HEK293 (cell line): ENCODE results near the gene GGPS1.

Experiments used
- GLIS2 ChIP-seq: fragments of 450-650 bp; formaldehyde crosslinking; IDR thresholded peaks from 2 replicates; pipeline ENCODE4 v1.5.1; 2016; ENCODE audit warnings: missing biosample characterization, missing genetic modification characterization
- IKZF3 ChIP-seq: fragments of 450-650 bp; IDR thresholded peaks from 2 replicates; pipeline ENCODE4 v1.5.0; 2018; ENCODE audit warnings: missing biosample characterization, mild to moderate bottlenecking, missing genetic modification characterization, moderate library complexity
- KLF1 ChIP-seq: fragments of 450-650 bp; formaldehyde crosslinking; IDR thresholded peaks from 2 replicates; pipeline ENCODE4 v1.5.1; 2016; ENCODE audit warnings: missing biosample characterization, missing genetic modification characterization
- KLF17 ChIP-seq: fragments of 450-650 bp; formaldehyde crosslinking; IDR thresholded peaks from 2 replicates; pipeline ENCODE4 v1.5.1; 2016; ENCODE audit warnings: missing biosample characterization, missing genetic modification characterization
- KLF7 ChIP-seq: fragments of 450-650 bp; formaldehyde crosslinking; IDR thresholded peaks from 2 replicates; pipeline ENCODE4 v1.5.1; 2016; ENCODE audit warnings: missing biosample characterization, missing genetic modification characterization, borderline replicate concordance
- TRIM28 ChIP-seq: IDR thresholded peaks from 2 replicates; pipeline ENCODE4 v1.6.1; 2011; ENCODE audit warnings: low read length, control low read depth, borderline replicate concordance
- TSHZ1 ChIP-seq: fragments of 450-650 bp; formaldehyde crosslinking; IDR thresholded peaks from 2 replicates; pipeline ENCODE4 v1.5.1; 2016; ENCODE audit warnings: missing biosample characterization, missing genetic modification characterization, borderline replicate concordance
- ZBTB1 ChIP-seq: fragments of 450-650 bp; formaldehyde crosslinking; IDR thresholded peaks from 2 replicates; pipeline ENCODE4 v1.5.1; 2016; ENCODE audit warnings: missing biosample characterization, missing genetic modification characterization
- ZBTB10 ChIP-seq: fragments of 450-650 bp; formaldehyde crosslinking; IDR thresholded peaks from 2 replicates; pipeline ENCODE4 v1.5.1; 2016; ENCODE audit warnings: missing biosample characterization, missing genetic modification characterization
- ZBTB11 ChIP-seq: fragments of 450-650 bp; formaldehyde crosslinking; conservative IDR thresholded peaks from 2 replicates; pipeline ENCODE4 v1.5.1; 2016; ENCODE audit warnings: low read depth, missing biosample characterization, missing genetic modification characterization
- ZFP37 ChIP-seq: fragments of 450-650 bp; formaldehyde crosslinking; IDR thresholded peaks from 2 replicates; pipeline ENCODE4 v1.5.1; 2016; ENCODE audit warnings: missing biosample characterization, missing genetic modification characterization
- ZNF114 ChIP-seq: fragments of 450-650 bp; formaldehyde crosslinking; IDR thresholded peaks from 2 replicates; pipeline ENCODE4 v1.5.0; 2017; ENCODE audit warnings: missing biosample characterization, missing genetic modification characterization
- ZNF138 ChIP-seq: fragments of 450-650 bp; formaldehyde crosslinking; IDR thresholded peaks from 2 replicates; pipeline ENCODE4 v1.5.1; 2016; ENCODE audit warnings: missing biosample characterization, missing genetic modification characterization, borderline replicate concordance
- ZNF157 ChIP-seq: fragments of 450-650 bp; formaldehyde crosslinking; IDR thresholded peaks from 2 replicates; pipeline ENCODE4 v1.5.1; 2016; ENCODE audit warnings: missing biosample characterization, missing genetic modification characterization
- ZNF311 ChIP-seq: fragments of 450-650 bp; formaldehyde crosslinking; IDR thresholded peaks from 2 replicates; pipeline ENCODE4 v1.5.1; 2017; ENCODE audit warnings: missing biosample characterization, missing genetic modification characterization, borderline replicate concordance
- ZNF324 ChIP-seq: fragments of 450-650 bp; formaldehyde crosslinking; IDR thresholded peaks from 2 replicates; pipeline ENCODE4 v1.5.1; 2016; ENCODE audit warnings: missing biosample characterization, missing genetic modification characterization
- ZNF394 ChIP-seq: fragments of 450-650 bp; formaldehyde crosslinking; IDR thresholded peaks from 2 replicates; pipeline ENCODE4 v1.5.1; 2016; ENCODE audit warnings: missing biosample characterization, missing genetic modification characterization, mild to moderate bottlenecking, moderate library complexity, borderline replicate concordance
- ZNF433 ChIP-seq: fragments of 450-650 bp; formaldehyde crosslinking; IDR thresholded peaks from 2 replicates; pipeline ENCODE4 v1.5.1; 2016; ENCODE audit warnings: missing biosample characterization, missing genetic modification characterization, low read depth
- ZNF513 ChIP-seq: fragments of 450-650 bp; IDR thresholded peaks from 2 replicates; pipeline ENCODE4 v1.5.1; 2018; ENCODE audit warnings: missing biosample characterization, missing genetic modification characterization
- ZNF561 ChIP-seq: fragments of 450-650 bp; IDR thresholded peaks from 2 replicates; pipeline ENCODE4 v1.5.1; 2018; ENCODE audit warnings: missing biosample characterization, missing genetic modification characterization, borderline replicate concordance
- ZNF629 ChIP-seq: fragments of 450-650 bp; formaldehyde crosslinking; IDR thresholded peaks from 2 replicates; pipeline ENCODE4 v1.5.1; 2017; ENCODE audit warnings: missing biosample characterization, missing genetic modification characterization
- ZNF747 ChIP-seq: fragments of 450-650 bp; formaldehyde crosslinking; IDR thresholded peaks from 2 replicates; pipeline ENCODE4 v1.5.1; 2016; ENCODE audit warnings: missing biosample characterization, missing genetic modification characterization
- ZNF76 ChIP-seq: fragments of 450-650 bp; formaldehyde crosslinking; IDR thresholded peaks from 2 replicates; pipeline ENCODE4; 2016; ENCODE audit warnings: low read depth, missing biosample characterization, missing genetic modification characterization, borderline replicate concordance
- ZNF768 ChIP-seq: fragments of 450-650 bp; formaldehyde crosslinking; IDR thresholded peaks from 2 replicates; pipeline ENCODE4 v1.5.1; 2018; ENCODE audit warnings: missing biosample characterization, mild to moderate bottlenecking, missing genetic modification characterization
- ZNF791 ChIP-seq: fragments of 450-650 bp; formaldehyde crosslinking; IDR thresholded peaks from 2 replicates; pipeline ENCODE4 v1.5.1; 2016; ENCODE audit warnings: missing biosample characterization, missing genetic modification characterization
- ZNF843 ChIP-seq: fragments of 450-650 bp; formaldehyde crosslinking; IDR thresholded peaks from 2 replicates; pipeline ENCODE4 v1.5.1; 2016; ENCODE audit warnings: missing biosample characterization, missing genetic modification characterization
- ZSCAN23 ChIP-seq: fragments of 450-650 bp; formaldehyde crosslinking; IDR thresholded peaks from 2 replicates; pipeline ENCODE4 v1.5.1; 2016; ENCODE audit warnings: missing biosample characterization, missing genetic modification characterization

The GGPS1 gene

GRCh38 chr1:235327559-235328270 is 655 bp upstream of the GGPS1 start, which contains the start of gene ARID4B (continued):
- TF ChIP-seq GLIS2 (tag by site-specific recombination) (peak; percentile 99), ZFP37 (tag by site-specific recombination) (peak; percentile 98), ZNF311 (tag by site-specific recombination) (no peak), ZBTB11 (tag by site-specific recombination) (peak; percentile 71), ZNF114 (no peak), ZNF138 (tag by site-specific recombination) (0 out of 2 replicates have a peak, but pooled peaks have one; percentile 21), KLF7 (no peak), ZNF561 (tag by site-specific recombination) (peak; percentile 81), ZNF324 (tag by site-specific recombination) (peak; percentile 77), ZSCAN23 (peak; percentile 88; the same call in 1 of the 2 replicates), KLF1 (tag by site-specific recombination) (no peak; the same call in 1 of the 2 replicates), ZNF513 (tag by site-specific recombination) (peak; percentile 57), TRIM28 (no peak), ZBTB1 (tag by site-specific recombination) (peak; percentile 24; the same call in 1 of the 2 replicates), ZNF747 (tag by site-specific recombination) (no peak), ZNF433 (tag by site-specific recombination) (0 out of 2 replicates have a peak, but pooled peaks have one; percentile 5), ZNF791 (tag by site-specific recombination) (0 out of 2 replicates have a peak, but pooled peaks have one; percentile 6), ZNF394 (tag by site-specific recombination) (peak; percentile 53; the same call in 1 of the 2 replicates), ZNF768 (tag by site-specific recombination) (no peak), ZBTB10 (tag by site-specific recombination) (peak; percentile 93), ZNF76 (tag by site-specific recombination) (no peak), ZNF843 (peak; percentile 71), KLF17 (tag by site-specific recombination) (0 out of 2 replicates have a peak, but pooled peaks have one; percentile 18), TSHZ1 (no peak; the same call in 1 of the 2 replicates), IKZF3 (tag by site-specific recombination) (no peak), ZNF629 (tag by site-specific recombination) (peak; percentile 59), ZNF157 (tag by site-specific recombination) (0 out of 2 replicates have a peak, but pooled peaks have one; percentile 39)
